ENCODE measurements around the gene JAKMIP2.

DNA sequence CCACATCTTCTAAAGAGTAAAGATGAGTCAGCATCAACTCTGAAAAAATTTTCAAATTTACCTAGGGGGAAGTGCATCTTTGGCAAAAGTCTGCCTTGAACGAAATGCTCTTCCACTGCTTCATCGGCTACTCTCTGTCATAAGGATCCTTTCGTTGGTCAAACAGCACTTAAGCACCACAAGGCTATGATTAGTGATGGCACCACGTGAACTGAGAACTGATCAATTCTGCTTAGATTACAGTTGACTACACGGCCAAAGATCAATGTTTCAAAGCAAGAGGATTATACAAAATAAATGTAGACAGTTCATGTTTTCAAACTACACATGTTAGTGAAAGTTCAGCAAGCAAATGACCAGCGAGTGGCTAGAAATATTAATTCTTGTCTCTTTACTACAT is 9.4 kb downstream of the JAKMIP2 start:
- TF ChIP-seq, protein P1, sequence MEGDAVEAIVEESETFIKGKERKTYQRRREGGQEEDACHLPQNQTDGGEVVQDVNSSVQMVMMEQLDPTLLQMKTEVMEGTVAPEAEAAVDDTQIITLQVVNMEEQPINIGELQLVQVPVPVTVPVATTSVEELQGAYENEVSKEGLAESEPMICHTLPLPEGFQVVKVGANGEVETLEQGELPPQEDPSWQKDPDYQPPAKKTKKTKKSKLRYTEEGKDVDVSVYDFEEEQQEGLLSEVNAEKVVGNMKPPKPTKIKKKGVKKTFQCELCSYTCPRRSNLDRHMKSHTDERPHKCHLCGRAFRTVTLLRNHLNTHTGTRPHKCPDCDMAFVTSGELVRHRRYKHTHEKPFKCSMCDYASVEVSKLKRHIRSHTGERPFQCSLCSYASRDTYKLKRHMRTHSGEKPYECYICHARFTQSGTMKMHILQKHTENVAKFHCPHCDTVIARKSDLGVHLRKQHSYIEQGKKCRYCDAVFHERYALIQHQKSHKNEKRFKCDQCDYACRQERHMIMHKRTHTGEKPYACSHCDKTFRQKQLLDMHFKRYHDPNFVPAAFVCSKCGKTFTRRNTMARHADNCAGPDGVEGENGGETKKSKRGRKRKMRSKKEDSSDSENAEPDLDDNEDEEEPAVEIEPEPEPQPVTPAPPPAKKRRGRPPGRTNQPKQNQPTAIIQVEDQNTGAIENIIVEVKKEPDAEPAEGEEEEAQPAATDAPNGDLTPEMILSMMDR (IDR thresholded peaks at IDR 0.05) = no peak
- no peak for TF ChIP-seq EP300 (IDR thresholded peaks at IDR 0.05)

All from ovary (tissue), 3 donors.